PC-9 (cell line): Measurements from ENCODE around the gene PDE11A.

ENCODE experiments used
- EZH2 ChIP-seq: fragments of 200-600 bp; sonication (generic); IDR thresholded peaks from 2 replicates; pipeline ENCODE4 v1.8.0; 2017; ENCODE audit warnings: antibody characterized with exemption, low read depth
- TF ChIP-seq, protein P1 (sequence below): fragments of 200-600 bp; sonication (generic); conservative IDR thresholded peaks from 2 replicates; pipeline ENCODE4 v1.6.1; 2017; ENCODE audit warnings: mixed run types, antibody characterized with exemption, mild to moderate bottlenecking, moderate library complexity

DNA sequence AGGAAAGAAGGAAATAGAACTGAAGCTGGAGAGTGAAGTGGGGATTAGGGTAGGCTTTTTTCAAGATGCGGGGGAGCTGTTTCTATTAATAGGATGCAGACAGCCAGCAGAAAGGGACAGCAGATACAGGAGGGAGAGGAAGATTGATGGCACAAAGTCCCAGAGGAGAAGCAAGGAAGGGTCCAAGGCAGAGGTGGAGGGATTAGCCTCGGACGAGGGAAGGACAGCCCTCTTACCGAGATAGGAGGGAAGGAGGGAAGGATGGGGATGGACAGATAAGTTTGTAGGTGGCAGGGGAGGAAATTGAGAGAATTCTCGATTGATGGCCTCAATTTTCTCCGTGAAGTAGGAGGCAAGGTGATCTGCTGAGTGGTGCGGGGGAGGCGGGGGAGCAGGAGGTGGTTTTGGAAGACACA is 362.6 kb downstream of the PDE11A start:
- TF ChIP-seq, protein P1, sequence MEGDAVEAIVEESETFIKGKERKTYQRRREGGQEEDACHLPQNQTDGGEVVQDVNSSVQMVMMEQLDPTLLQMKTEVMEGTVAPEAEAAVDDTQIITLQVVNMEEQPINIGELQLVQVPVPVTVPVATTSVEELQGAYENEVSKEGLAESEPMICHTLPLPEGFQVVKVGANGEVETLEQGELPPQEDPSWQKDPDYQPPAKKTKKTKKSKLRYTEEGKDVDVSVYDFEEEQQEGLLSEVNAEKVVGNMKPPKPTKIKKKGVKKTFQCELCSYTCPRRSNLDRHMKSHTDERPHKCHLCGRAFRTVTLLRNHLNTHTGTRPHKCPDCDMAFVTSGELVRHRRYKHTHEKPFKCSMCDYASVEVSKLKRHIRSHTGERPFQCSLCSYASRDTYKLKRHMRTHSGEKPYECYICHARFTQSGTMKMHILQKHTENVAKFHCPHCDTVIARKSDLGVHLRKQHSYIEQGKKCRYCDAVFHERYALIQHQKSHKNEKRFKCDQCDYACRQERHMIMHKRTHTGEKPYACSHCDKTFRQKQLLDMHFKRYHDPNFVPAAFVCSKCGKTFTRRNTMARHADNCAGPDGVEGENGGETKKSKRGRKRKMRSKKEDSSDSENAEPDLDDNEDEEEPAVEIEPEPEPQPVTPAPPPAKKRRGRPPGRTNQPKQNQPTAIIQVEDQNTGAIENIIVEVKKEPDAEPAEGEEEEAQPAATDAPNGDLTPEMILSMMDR, result no peak
- no peak for TF ChIP-seq EZH2
